Prostate gland (tissue), 2 donors: ENCODE data around the gene NOTUM. TPM values are rescaled to one million over a fixed set of nuclear protein-coding genes. Genes with fewer than 3 reads are reported as not detected.

ENCODE experiments used
- DNase-seq: peaks from one replicate; pipeline ENCODE4 v3.0.0-alpha.2; 2019; ENCODE audit warnings: low spot score
- H3K27ac ChIP-seq, 2 donors: fragments of 200-600 bp; sonication (generic); 2 replicates each; pipeline ENCODE4 v1.5.1; 2017 to 2019
- H3K27me3 ChIP-seq: fragments of 200-600 bp; sonication (generic); replicated peaks from 2 replicates; pipeline ENCODE4 v1.5.1; 2019; ENCODE audit not compliant: insufficient read depth
- H3K36me3 ChIP-seq, 2 donors: fragments of 200-600 bp; sonication (generic); 1 replicate in 1 of 2; 2 replicates in 1 of 2; pipeline versions ENCODE4 v1.5.1 to v1.8.1; 2017 to 2019
- H3K4me1 ChIP-seq: fragments of 200-600 bp; sonication (generic); replicated peaks from 2 replicates; pipeline ENCODE4 v1.5.1; 2019
- H3K4me3 ChIP-seq, 2 donors: fragments of 200-600 bp; sonication (generic); 2 replicates each; pipeline ENCODE4 v1.5.1; 2017 to 2019
- H3K9me3 ChIP-seq: fragments of 200-600 bp; sonication (generic); 2 replicates; pipeline ENCODE4 v1.5.1; 2017
- POLR2A ChIP-seq: fragments of 450-650 bp; IDR thresholded peaks from one replicate; pipeline ENCODE4 v1.6.1; 2016; ENCODE audit warnings: antibody characterized with exemption, mild to moderate bottlenecking
- POLR2AphosphoS5 ChIP-seq: sonication (generic); formaldehyde crosslinking; IDR thresholded peaks from one replicate; pipeline ENCODE4 v1.6.1; 2017; ENCODE audit warnings: antibody characterized with exemption
- WGBS: methylation state at CpG from one replicate; pipeline ENCODE4 v1.1.5; 2018; 5-methylcytosine and 5-hydroxymethylcytosine counted together
- intact Hi-C: fragments of 100-400 bp; cut with DNase I; formaldehyde crosslinking; loops from one replicate; pipeline ENCODE4 v1.14.2; 2022
- total RNA-seq, 2 donors: library from RNA; depleted of rRNA; stranded (reverse); fragments of >200 nt; gene quantifications; one replicate each; pipeline ENCODE4 v1.1.0, GENCODE V29; 2016
- TF ChIP-seq, protein P1 (sequence below), 4 experiments: fragments of 200-600 bp in 2 of 4; fragments of 450-650 bp in 2 of 4; sonication (generic) in 2 of 4; IDR thresholded peaks; 1 replicate in 3 of 4; 2 replicates in 1 of 4; pipeline ENCODE4 v1.5.1; 2016 to 2019; ENCODE audit warnings: antibody characterized with exemption in 4 of 4, mild to moderate bottlenecking in 2 of 4, moderate library complexity in 2 of 4

The NOTUM gene
- total RNA-seq, 2 donors from 2014 or later: 0.50 to 8.3 TPM

DNA sequence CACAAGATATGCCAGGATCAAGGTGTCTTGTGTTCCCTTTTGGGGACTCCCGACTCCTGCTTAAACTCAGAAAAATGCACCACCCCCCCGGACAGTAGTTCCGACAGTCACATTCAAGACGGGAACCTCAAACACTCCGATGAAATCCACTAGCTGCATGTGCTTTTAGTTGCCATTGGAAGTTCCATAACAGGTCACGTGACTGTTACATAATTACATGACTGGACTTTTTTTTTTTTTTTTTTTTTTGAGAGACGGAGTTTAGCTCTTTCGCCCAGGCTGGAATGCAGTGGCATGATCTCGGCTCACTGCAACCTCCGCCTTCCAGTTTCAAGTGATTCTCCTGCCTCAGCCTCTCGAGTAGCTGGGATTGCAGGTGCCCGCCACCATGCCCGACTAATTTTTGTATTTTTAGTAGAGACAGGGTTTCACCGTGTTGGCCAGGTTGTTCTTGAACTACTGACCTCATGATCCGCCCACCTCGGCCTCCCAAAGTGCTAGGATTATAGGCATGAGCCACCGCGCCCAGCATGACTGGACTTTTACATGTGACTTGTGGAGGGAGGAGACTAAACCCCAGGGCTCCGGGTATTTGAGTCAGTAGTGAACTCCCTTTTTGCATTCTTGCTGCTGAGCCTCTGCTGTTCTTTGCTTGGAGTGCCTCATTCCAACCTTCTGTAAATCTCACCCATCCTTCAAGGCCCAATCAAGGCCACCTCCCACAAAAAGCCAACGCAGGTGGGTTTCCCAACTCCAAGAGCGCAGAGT, 44.6 kb downstream of the NOTUM start:
- TF ChIP-seq, protein P1, sequence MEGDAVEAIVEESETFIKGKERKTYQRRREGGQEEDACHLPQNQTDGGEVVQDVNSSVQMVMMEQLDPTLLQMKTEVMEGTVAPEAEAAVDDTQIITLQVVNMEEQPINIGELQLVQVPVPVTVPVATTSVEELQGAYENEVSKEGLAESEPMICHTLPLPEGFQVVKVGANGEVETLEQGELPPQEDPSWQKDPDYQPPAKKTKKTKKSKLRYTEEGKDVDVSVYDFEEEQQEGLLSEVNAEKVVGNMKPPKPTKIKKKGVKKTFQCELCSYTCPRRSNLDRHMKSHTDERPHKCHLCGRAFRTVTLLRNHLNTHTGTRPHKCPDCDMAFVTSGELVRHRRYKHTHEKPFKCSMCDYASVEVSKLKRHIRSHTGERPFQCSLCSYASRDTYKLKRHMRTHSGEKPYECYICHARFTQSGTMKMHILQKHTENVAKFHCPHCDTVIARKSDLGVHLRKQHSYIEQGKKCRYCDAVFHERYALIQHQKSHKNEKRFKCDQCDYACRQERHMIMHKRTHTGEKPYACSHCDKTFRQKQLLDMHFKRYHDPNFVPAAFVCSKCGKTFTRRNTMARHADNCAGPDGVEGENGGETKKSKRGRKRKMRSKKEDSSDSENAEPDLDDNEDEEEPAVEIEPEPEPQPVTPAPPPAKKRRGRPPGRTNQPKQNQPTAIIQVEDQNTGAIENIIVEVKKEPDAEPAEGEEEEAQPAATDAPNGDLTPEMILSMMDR (IDR thresholded peaks at IDR 0.05): no peak
- TF ChIP-seq POLR2A: no peak
- no peak for TF ChIP-seq POLR2AphosphoS5
- no peaks in the 10 kb centered on the region for H3K9me3 ChIP-seq
- no peak overlapping the region for H3K27ac ChIP-seq
- no peaks in the 10 kb centered on the region for H3K27me3 ChIP-seq
- H3K4me3 ChIP-seq: no peak overlapping the region
- peaks cover 4% of the 10 kb centered on the region for H3K4me1 ChIP-seq
- intact Hi-C loops: no loop called here
- H3K36me3 ChIP-seq: peaks cover 10 to 11% of the 10 kb centered on the region in 2 donors
- 77% methylated on average over 21 of the region's 21 CpGs for WGBS
- DNase-seq: no peak

DNA sequence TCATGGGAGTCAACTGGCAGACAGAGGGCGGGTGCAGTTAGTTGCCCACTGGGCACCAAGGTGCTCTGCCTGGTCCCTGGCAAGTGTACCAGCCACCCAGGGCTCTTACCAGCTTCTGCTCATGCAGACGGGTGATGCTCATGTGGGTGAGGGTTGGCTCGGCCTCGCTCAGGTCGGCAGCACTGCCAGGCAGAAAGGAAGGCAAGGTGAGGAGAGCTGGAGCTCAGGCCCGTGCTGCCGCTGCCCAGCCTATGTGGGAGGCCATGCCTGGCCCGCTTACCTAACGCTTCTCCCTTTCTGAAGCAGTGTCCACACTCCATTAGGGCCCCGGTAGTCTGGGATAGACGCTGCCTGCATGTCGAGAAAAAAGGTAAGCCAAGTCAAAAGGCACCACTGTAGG, 45.7 kb downstream of the NOTUM start:
- H3K4me1 ChIP-seq: peaks cover 4% of the 10 kb centered on the region

DNA sequence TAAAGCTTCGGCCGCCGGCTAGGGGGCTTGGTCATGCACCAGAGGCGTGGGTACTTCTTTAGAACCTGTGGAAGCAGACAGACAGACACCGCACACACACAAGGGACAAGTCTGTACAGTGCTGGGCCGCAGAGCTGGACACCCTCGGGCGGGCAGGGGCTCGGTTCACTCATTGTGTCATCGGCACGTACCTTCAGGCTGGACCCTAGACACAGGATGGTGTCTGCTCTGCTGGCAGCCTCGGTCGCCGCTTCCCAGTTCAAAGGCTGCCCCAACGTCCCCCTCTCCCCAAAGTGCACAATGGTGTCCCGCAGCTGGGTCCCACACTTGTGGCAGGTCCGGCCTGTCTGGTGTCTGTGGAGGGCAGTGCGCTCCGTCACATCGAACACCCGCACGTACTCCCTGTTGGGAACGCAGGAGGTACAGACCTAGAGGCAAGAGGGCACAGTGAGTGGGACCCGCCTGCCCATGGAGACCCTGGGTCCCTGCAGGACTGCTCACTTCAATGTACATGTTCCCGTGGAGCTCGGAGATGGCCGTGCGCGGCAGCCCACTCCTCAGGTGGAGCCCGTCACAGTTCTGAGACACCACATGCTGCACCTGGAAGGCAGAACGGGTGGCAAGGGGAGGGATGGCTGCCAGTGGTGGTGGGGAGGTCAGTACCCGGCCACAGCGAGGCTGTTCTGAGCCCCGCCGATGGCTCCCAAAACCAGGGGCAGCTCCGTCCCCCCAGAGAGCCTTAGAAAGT, 46.7 kb downstream of the NOTUM start:
- H3K4me3 ChIP-seq: no peak overlapping the region
- H3K4me1 ChIP-seq: peaks cover 10% of the 10 kb centered on the region
- H3K36me3 ChIP-seq: peaks cover 10 to 11% of the 10 kb centered on the region in 2 donors
- H3K27me3 ChIP-seq: no peaks in the 10 kb centered on the region
- 96% methylated on average over 33 of the region's 36 CpGs for WGBS
- no peak overlapping the region for H3K27ac ChIP-seq
- H3K9me3 ChIP-seq: no peaks in the 10 kb centered on the region
- DNase-seq: no peak
- intact Hi-C loops: no loop called here
- TF ChIP-seq POLR2AphosphoS5 (no peak), POLR2A (no peak)
- TF ChIP-seq, protein P1 (IDR thresholded peaks at IDR 0.05): no peak

More for the DNA sequence above, 45.7 kb downstream of the NOTUM start:
- TF ChIP-seq POLR2A (no peak), POLR2AphosphoS5 (no peak)
- TF ChIP-seq, protein P1 (IDR thresholded peaks at IDR 0.05): no peak
- no peaks in the 10 kb centered on the region for H3K9me3 ChIP-seq
- intact Hi-C loops: no loop called here
- DNase-seq: no peak
- WGBS: 86% methylated on average over 12 of the region's 12 CpGs
- H3K36me3 ChIP-seq: peaks cover 10 to 11% of the 10 kb centered on the region in 2 donors
- H3K4me3 ChIP-seq: no peak overlapping the region
- no peak overlapping the region for H3K27ac ChIP-seq
- H3K27me3 ChIP-seq: no peaks in the 10 kb centered on the region

DNA sequence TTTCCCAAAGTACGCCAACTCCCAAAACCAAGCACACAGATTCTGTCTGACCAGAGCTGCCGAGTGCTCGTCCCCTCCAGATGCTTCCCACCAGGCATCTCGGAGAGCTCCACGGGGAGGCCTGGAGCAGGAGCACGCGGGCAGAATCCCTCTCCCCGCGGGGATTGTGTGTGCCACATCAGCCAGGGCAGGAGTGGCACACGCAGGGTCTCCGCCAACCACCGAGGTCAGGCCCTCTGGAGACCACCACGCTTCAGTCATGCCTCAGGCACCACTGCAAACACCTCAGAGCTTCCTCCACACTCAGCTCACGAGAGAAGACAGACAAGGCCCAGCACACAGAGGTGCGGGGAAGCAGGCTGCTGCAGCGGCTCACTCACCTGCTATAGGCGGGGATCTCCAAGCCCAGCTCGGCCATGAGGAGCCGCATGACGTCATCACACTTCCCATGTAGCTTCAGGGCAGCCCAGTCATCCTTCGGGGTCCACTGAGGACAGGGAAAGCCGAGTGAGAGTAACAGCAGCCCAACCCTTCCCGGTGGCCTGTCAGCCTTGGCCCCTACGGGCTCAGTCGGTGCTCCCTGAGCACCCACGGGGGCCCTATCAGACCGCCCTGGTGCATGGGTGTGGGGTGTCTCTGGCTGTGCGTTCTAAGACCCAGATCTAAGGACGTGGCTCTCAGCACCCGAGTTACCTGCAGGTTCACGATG, 47.4 kb downstream of the NOTUM start:
- Histone ChIP-seq H3K9me3 (no peaks in the 10 kb centered on the region), H3K4me1 (peaks cover 11% of the 10 kb centered on the region), H3K27me3 (no peaks in the 10 kb centered on the region), H3K27ac (no peak overlapping the region), H3K4me3 (no peak overlapping the region), H3K36me3 (peaks cover 10 to 11% of the 10 kb centered on the region in 2 donors)
- intact Hi-C loops: no loop called here
- DNase-seq: no peak
- TF ChIP-seq POLR2AphosphoS5 (no peak), POLR2A (no peak)
- TF ChIP-seq, protein P1 (IDR thresholded peaks at IDR 0.05): no peak
- 96% methylated on average over 29 of the region's 31 CpGs for WGBS
